Measurements from ENCODE around the gene TRIM34. TPM values are rescaled to one million over a fixed set of nuclear protein-coding genes. Genes with fewer than 3 reads are reported as not detected.
"Not testable (repeated sequence)": the region's sequence is repeated elsewhere in the genome, so short reads cannot be mapped to it uniquely, and the experiment has no call there.

TRIM34 gene
- total RNA-seq, 1 donor from 2014 or later, result 1.7 TPM

DNA sequence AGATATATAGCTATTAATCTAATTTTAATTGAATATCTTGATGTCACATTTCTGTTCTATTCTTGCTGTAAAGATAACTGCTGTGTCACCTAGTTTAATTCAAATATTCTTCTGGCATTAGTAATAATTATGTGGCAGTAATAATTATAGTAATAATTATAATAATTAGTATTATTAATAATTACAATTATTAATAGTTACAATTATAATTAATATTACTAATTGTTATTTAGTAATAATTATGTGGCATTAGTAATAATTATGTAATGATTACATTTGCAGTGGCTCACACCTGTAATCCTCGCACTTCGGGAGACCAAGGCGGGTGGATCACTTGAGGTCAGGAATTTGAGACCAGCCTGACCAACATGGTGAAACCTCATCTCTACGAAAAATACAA, 61.6 kb downstream of the TRIM34 start:
- intact Hi-C loops (cut with micrococcal nuclease), result no loop called here
- Histone ChIP-seq H3K4me3 (no peak overlapping the region), H3K36me3 (no peaks in the 10 kb centered on the region), H3K27ac (replicated peaks) (no peak overlapping the region), H3K27me3 (ENCODE audit: low read depth) (no peaks in the 10 kb centered on the region), H3K9me3 (replicated peaks) (no peaks in the 10 kb centered on the region), H3K4me1 (peaks cover 40% of the 10 kb centered on the region)
- no peak for DNase-seq
- TF ChIP-seq, protein P1, sequence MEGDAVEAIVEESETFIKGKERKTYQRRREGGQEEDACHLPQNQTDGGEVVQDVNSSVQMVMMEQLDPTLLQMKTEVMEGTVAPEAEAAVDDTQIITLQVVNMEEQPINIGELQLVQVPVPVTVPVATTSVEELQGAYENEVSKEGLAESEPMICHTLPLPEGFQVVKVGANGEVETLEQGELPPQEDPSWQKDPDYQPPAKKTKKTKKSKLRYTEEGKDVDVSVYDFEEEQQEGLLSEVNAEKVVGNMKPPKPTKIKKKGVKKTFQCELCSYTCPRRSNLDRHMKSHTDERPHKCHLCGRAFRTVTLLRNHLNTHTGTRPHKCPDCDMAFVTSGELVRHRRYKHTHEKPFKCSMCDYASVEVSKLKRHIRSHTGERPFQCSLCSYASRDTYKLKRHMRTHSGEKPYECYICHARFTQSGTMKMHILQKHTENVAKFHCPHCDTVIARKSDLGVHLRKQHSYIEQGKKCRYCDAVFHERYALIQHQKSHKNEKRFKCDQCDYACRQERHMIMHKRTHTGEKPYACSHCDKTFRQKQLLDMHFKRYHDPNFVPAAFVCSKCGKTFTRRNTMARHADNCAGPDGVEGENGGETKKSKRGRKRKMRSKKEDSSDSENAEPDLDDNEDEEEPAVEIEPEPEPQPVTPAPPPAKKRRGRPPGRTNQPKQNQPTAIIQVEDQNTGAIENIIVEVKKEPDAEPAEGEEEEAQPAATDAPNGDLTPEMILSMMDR (IDR thresholded peaks at IDR 0.05; ENCODE audit: borderline replicate concordance), result no peak

DNA sequence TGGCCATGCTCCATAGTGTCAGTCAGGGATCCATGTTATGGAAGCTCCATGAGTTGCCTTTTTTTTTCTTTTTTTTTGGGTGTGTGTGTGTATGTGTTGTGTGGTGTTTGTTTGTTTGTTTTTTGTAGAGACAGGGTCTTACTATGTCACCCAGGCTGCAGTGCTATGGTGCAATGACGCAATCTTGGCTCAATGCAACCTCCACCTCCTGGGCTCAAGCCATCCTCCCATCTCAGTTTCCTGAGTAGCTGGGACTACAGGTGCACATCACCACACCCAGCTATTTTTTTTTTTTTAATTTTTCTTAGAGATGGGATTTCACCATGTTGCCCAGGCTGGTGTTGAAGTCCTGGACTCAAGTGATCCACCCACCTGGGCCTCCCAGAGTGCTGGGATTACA, 63.7 kb downstream of the TRIM34 start:
- no peak for DNase-seq
- intact Hi-C loops (cut with micrococcal nuclease), result no loop called here

DNA sequence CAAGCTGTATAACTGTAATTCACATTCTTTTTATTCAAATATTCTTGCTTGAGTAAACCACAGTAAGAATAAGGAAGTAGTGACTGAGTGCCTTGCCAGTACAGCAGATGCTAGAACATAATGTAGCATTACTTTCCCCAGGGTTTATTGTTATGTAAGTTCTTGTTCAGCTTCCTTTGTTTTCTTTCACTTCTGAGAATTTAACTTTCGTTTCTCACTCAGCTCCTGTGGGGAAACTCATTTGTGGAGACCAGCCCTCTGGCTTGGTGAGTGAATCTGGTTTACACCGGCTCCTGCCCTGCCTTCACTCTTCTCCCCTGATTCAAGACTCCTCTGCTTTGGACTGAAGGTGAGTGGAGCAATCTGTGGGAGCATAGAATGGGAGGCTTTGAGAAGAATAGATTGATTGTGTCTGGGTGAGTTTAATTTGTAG, 64.8 kb downstream of the TRIM34 start, which contains the start of gene TRIM22:
TSS of gene TRIM22 (plus strand) at position 240 of the 433 bp plus-strand sequence. CDS start 6,443 bp downstream, outside the sequence.
- DNase-seq, result peak; percentile 20
- H3K4me1 ChIP-seq, result peaks cover 39% of the 10 kb centered on the region

More for the DNA sequence above, 63.7 kb downstream of the TRIM34 start:
- TF ChIP-seq, protein P1 (IDR thresholded peaks at IDR 0.05; ENCODE audit: borderline replicate concordance), result no peak
- H3K4me1 ChIP-seq, result peaks cover 40% of the 10 kb centered on the region
- H3K27ac ChIP-seq (replicated peaks), result peak overlapping the region; percentile 90
- H3K27me3 ChIP-seq (ENCODE audit: low read depth), result no peaks in the 10 kb centered on the region
- no peak overlapping the region for H3K4me3 ChIP-seq
- H3K9me3 ChIP-seq (replicated peaks), result no peaks in the 10 kb centered on the region
- H3K36me3 ChIP-seq, result no peaks in the 10 kb centered on the region

DNA sequence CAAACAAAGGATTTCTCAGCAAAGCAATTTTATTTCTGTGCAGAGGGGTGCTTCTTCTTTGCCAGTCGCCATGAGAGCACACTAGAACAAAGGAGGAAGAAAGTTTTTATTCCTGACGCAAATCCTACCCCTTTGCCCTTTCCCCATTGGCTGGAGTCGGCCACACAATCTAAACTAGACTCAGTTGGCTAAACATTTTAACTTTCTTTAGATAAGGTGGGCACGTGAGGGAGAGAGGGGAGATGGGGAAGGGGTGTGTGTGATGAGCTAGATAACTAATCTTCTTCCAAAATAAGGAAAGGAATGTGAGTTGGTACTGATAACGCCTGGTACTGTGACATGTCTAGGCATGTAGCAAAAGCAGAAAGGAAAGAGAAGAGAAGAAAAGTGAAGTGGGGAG, 65.4 kb downstream of the TRIM34 start:
- H3K27ac ChIP-seq (replicated peaks), result peak overlapping the region; percentile 90
- H3K9me3 ChIP-seq (replicated peaks), result no peaks in the 10 kb centered on the region
- DNase-seq, result no peak
- TF ChIP-seq, protein P1 (IDR thresholded peaks at IDR 0.05; ENCODE audit: borderline replicate concordance), result no peak
- peaks cover 39% of the 10 kb centered on the region for H3K4me1 ChIP-seq
- intact Hi-C loops (cut with micrococcal nuclease), result no loop called here
- no peaks in the 10 kb centered on the region for H3K27me3 ChIP-seq (ENCODE audit: low read depth)
- H3K4me3 ChIP-seq, result peak overlapping the region; percentile 65
- no peaks in the 10 kb centered on the region for H3K36me3 ChIP-seq

More for the DNA sequence above, 64.8 kb downstream of the TRIM34 start, which contains the start of gene TRIM22:
- H3K27ac ChIP-seq (replicated peaks), result peak within 1 kb of the TSS; percentile 90
- TF ChIP-seq, protein P1 (IDR thresholded peaks at IDR 0.05; ENCODE audit: borderline replicate concordance), result no peak
- no peaks in the 10 kb centered on the region for H3K36me3 ChIP-seq
- intact Hi-C loops (cut with micrococcal nuclease), result no loop called here
- no peaks in the 10 kb centered on the region for H3K27me3 ChIP-seq (ENCODE audit: low read depth)
- H3K4me3 ChIP-seq, result peak within 1 kb of the TSS; percentile 65
- no peaks in the 10 kb centered on the region for H3K9me3 ChIP-seq (replicated peaks)

DNA sequence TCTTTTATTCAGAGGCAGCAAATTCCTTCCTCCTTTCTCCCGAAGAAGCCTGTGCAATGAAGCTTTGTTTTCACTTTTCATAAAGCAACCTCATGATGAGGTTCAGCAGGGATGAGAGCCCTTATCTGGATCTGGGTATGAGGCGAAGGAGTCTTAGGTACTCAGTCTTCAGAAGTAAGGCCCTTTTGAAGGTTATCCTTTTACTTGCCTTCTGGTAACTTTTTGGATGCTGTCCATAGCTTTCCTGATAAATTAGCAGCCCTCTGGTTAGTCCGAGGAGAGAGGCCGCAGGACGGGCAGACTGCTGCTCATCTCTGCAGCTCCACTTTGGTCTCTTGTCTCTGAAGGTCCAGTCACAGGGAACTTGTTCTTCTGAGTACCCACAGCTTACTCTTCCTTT, 65.9 kb downstream of the TRIM34 start:
- peak overlapping the region; percentile 90 for H3K27ac ChIP-seq (replicated peaks)
- DNase-seq, result no peak
- peaks cover 36% of the 10 kb centered on the region for H3K4me1 ChIP-seq
- TF ChIP-seq, protein P1 (IDR thresholded peaks at IDR 0.05; ENCODE audit: borderline replicate concordance), result no peak
- no peaks in the 10 kb centered on the region for H3K27me3 ChIP-seq (ENCODE audit: low read depth)
- peak overlapping the region; percentile 65 for H3K4me3 ChIP-seq
- H3K9me3 ChIP-seq (replicated peaks), result no peaks in the 10 kb centered on the region
- intact Hi-C loops (cut with micrococcal nuclease), result no loop called here
- no peaks in the 10 kb centered on the region for H3K36me3 ChIP-seq

DNA sequence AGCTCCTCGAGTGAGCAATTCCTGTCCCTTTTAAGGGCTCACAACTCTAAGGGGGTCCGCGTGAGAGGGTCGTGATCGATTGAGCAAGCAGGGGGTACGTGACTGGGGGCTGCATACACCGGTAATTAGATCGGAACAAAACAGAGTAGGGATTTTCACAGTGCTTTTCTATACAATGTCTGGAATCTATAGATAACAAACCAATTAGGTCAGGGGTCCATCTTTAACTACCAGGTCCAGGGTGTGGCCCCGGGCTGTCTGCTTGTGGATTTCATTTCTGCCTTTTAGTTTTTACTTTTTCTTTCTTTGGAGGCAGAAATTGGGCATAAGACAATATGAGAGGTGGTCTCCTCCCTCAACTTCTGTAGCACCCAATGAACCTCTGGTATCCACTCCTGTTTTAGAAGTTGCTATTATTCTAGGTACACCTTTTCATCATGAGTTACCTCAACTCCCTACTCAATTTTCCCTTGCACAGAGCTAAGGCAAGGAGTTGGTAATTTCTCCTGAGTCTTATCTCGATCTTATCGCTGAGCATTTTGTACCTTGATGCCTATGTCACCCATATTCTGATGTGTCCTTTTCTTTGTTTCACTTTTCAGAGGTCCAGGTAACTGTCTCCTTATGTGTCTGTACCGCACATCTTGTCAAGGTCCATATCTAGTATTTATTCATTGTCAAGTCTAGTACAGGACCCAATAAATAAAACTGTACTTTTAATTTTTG, 66.6 kb downstream of the TRIM34 start:
- H3K27me3 ChIP-seq (ENCODE audit: low read depth); H3K9me3 ChIP-seq (replicated peaks); H3K36me3 ChIP-seq; DNase-seq; intact Hi-C loops (cut with micrococcal nuclease): not testable (repeated sequence)
- Histone ChIP-seq H3K4me1 (peaks cover 43% of the 10 kb centered on the region), H3K27ac (replicated peaks) (peak overlapping the region; percentile 90), H3K4me3 (peak overlapping the region; percentile 65)

Measured in left ventricle myocardium inferior (tissue), 1 donor.